ENCODE results near the gene ZNF254. TPM values are rescaled to one million over a fixed set of nuclear protein-coding genes. Genes with fewer than 3 reads are reported as not detected.

Gene ZNF254
- total RNA-seq, 2 experiments from 2014 or later = 13.4 to 14.0 TPM

DNA sequence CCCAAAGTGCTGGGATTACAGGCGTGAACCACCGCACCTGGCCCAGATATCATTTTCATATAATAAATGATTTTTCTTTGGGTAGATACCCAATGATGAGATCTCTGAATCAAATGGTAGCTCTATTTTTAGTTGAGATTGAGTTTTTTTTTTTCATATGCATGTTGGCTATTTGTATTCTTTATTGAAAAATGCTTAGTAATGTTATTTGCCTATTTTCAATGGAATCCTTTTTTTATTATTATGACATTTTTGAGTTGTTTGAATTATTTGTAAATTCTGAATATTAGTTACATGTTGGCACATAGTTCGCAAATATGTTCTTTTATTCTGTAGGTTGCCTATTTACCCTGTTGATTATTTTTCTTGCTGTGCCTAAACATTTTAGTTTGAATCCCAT is 55.8 kb downstream of the ZNF254 start:
- no peak for DNase-seq
- CTCF ChIA-PET = interaction anchor here (0.6 kb wide), 1 partner anchor 54 kb away, joined by 3 read pairs; no protein-coding TSS in a partner anchor
- H3K36me3 Mint-ChIP-seq (ENCODE audit: low read depth) = peaks cover 91% of the 10 kb centered on the region

DNA sequence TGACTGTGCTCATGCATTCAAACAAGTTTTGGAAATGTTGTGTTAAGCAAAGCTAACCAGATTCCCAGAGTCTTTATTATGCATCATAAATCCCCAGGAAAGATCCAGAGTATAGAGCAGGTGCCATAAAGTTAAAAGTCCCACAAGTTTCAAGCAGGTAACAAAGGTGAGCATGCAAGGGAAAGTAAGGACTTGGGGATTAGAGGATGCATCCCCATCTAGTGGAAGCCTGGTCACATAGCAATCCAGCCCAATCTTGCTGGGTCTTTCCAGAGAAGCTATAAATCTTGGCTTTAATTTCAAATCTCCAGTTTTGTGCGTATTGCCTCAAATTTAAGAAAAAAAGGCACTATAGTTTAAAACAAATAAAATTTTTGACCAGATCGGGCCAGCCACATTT is 72.7 kb downstream of the ZNF254 start:
- ChIA-PET POLR2A (no interaction called here), CTCF (no interaction called here)
- Mint-ChIP-seq H3K27ac (no peak overlapping the region), H3K36me3 (ENCODE audit: low read depth) (peaks cover 67% of the 10 kb centered on the region), H3K4me1 (ENCODE audit: low read depth) (no peaks in the 10 kb centered on the region), H3K4me3 (no peak overlapping the region), H3K9me3 (peaks cover 29% of the 10 kb centered on the region), H3K27me3 (no peaks in the 10 kb centered on the region)
- no peak for DNase-seq
- no peak overlapping the region for H3K4me3 ChIP-seq (ENCODE audit: low read length)
- intact Hi-C loops (cut with DNase I, micrococcal nuclease) = no loop called here
- no peaks in the 10 kb centered on the region for H3K36me3 ChIP-seq (ENCODE audit: insufficient read depth, low read length)
- no peak overlapping the region for H3K27ac ChIP-seq (ENCODE audit: low read depth in 1 of 2, low read length in 2 of 2)
- ATAC-seq (ENCODE audit: poor library complexity) = no peak
- H3K27me3 ChIP-seq (ENCODE audit: control insufficient read depth in 1 of 2, insufficient read depth in 2 of 2, low read length in 2 of 2) = no peaks in the 10 kb centered on the region
- TF ChIP-seq, protein P1, sequence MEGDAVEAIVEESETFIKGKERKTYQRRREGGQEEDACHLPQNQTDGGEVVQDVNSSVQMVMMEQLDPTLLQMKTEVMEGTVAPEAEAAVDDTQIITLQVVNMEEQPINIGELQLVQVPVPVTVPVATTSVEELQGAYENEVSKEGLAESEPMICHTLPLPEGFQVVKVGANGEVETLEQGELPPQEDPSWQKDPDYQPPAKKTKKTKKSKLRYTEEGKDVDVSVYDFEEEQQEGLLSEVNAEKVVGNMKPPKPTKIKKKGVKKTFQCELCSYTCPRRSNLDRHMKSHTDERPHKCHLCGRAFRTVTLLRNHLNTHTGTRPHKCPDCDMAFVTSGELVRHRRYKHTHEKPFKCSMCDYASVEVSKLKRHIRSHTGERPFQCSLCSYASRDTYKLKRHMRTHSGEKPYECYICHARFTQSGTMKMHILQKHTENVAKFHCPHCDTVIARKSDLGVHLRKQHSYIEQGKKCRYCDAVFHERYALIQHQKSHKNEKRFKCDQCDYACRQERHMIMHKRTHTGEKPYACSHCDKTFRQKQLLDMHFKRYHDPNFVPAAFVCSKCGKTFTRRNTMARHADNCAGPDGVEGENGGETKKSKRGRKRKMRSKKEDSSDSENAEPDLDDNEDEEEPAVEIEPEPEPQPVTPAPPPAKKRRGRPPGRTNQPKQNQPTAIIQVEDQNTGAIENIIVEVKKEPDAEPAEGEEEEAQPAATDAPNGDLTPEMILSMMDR (IDR thresholded peaks at IDR 0.05) = no peak
- peaks cover 23 to 78% of the 10 kb centered on the region in 2 experiments for H3K9me3 ChIP-seq (ENCODE audit: control insufficient read depth in 1 of 2, insufficient read depth in 1 of 2, low read length in 2 of 2)
- no peaks in the 10 kb centered on the region for H3K4me1 ChIP-seq (ENCODE audit: insufficient read depth, low read length)

More for the DNA sequence above, 55.8 kb downstream of the ZNF254 start:
- POLR2A ChIA-PET = no interaction called here
- Histone ChIP-seq H3K4me1 (ENCODE audit: insufficient read depth, low read length) (no peaks in the 10 kb centered on the region), H3K4me3 (ENCODE audit: low read length) (no peak overlapping the region), H3K27ac (ENCODE audit: low read depth in 1 of 2, low read length in 2 of 2) (no peak overlapping the region), H3K27me3 (ENCODE audit: control insufficient read depth in 1 of 2, insufficient read depth in 2 of 2, low read length in 2 of 2) (no peaks in the 10 kb centered on the region), H3K36me3 (ENCODE audit: insufficient read depth, low read length) (no peaks in the 10 kb centered on the region), H3K9me3 (ENCODE audit: control insufficient read depth in 1 of 2, insufficient read depth in 1 of 2, low read length in 2 of 2) (peaks cover 40 to 83% of the 10 kb centered on the region in 2 experiments)
- Mint-ChIP-seq H3K9me3 (peaks cover 13% of the 10 kb centered on the region), H3K27ac (no peak overlapping the region), H3K4me3 (no peak overlapping the region), H3K4me1 (ENCODE audit: low read depth) (no peaks in the 10 kb centered on the region), H3K27me3 (no peaks in the 10 kb centered on the region)
- intact Hi-C loops (cut with DNase I, micrococcal nuclease) = no loop called here
- ATAC-seq (ENCODE audit: poor library complexity) = no peak
- TF ChIP-seq, protein P1 (IDR thresholded peaks at IDR 0.05) = no peak

DNA sequence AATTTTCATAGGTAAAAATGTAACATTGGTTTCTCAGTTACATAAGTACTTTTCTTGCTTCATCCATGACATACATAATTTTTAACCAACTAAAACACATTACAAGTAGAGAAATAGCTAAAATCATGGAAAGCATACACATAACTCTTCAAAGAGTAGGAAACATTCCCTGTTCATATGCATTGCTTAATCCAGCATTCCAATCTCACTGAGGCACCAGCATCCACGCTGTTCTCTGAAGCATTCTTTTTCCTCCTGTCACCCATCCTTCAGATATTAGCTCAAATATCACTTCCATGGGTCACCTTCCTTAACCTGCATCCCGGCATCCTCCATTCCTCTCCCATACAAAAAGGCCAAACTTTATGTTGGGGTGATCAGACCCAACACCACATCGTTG is 79.1 kb downstream of the ZNF254 start:
- POLR2A ChIA-PET = no interaction called here
- TF ChIP-seq, protein P1 (IDR thresholded peaks at IDR 0.05) = no peak
- Mint-ChIP-seq H3K9me3 (peaks cover 34% of the 10 kb centered on the region), H3K36me3 (ENCODE audit: low read depth) (peaks cover 46% of the 10 kb centered on the region), H3K27me3 (no peaks in the 10 kb centered on the region), H3K27ac (no peak overlapping the region), H3K4me1 (ENCODE audit: low read depth) (no peaks in the 10 kb centered on the region), H3K4me3 (no peak overlapping the region)
- DNase-seq = no peak
- Histone ChIP-seq H3K9me3 (ENCODE audit: control insufficient read depth in 1 of 2, insufficient read depth in 1 of 2, low read length in 2 of 2) (peaks cover 13 to 60% of the 10 kb centered on the region in 2 experiments), H3K27me3 (ENCODE audit: control insufficient read depth in 1 of 2, insufficient read depth in 2 of 2, low read length in 2 of 2) (no peaks in the 10 kb centered on the region), H3K4me3 (ENCODE audit: low read length) (no peak overlapping the region), H3K27ac (ENCODE audit: low read depth in 1 of 2, low read length in 2 of 2) (no peak overlapping the region), H3K36me3 (ENCODE audit: insufficient read depth, low read length) (no peaks in the 10 kb centered on the region), H3K4me1 (ENCODE audit: insufficient read depth, low read length) (no peaks in the 10 kb centered on the region)
- intact Hi-C loops (cut with DNase I, micrococcal nuclease) = no loop called here
- ATAC-seq (ENCODE audit: poor library complexity) = no peak
- CTCF ChIA-PET = no interaction called here
